Measurements from ENCODE around the gene RPL10.

DNA sequence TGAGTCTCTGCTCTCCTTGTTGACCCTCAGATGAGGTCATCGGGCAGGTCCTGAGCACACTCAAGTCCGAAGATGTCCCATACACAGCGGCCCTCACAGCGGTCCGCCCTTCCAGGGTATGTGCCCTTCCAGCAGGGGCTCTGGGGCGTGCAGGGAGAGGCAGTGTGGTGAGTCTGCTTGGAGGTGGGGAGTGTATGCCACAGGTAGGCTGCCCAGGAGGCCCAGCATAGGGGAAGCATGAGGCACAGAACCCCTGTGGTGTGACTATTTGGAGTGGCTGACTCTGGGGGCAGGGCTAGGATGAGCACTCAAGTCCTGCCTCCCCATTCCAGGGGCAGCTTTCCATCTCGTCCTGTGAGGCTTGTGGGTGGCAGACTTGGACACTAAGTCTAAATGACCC is 35.4 kb downstream of the RPL10 start:
- no peak for TF ChIP-seq GLIS3 (CRISPR knock-in tag; IDR thresholded peaks at IDR 0.05)
- no peak for TF ChIP-seq BACH2 (CRISPR knock-in tag; IDR thresholded peaks at IDR 0.05; ENCODE audit: borderline replicate concordance)
- TF ChIP-seq, protein P1, sequence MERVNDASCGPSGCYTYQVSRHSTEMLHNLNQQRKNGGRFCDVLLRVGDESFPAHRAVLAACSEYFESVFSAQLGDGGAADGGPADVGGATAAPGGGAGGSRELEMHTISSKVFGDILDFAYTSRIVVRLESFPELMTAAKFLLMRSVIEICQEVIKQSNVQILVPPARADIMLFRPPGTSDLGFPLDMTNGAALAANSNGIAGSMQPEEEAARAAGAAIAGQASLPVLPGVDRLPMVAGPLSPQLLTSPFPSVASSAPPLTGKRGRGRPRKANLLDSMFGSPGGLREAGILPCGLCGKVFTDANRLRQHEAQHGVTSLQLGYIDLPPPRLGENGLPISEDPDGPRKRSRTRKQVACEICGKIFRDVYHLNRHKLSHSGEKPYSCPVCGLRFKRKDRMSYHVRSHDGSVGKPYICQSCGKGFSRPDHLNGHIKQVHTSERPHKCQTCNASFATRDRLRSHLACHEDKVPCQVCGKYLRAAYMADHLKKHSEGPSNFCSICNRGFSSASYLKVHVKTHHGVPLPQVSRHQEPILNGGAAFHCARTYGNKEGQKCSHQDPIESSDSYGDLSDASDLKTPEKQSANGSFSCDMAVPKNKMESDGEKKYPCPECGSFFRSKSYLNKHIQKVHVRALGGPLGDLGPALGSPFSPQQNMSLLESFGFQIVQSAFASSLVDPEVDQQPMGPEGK (CRISPR knock-in tag; IDR thresholded peaks at IDR 0.05; ENCODE audit: borderline replicate concordance): no peak
- no peak for TF ChIP-seq SNAI2 (CRISPR knock-in tag; IDR thresholded peaks at IDR 0.05)
- no peak for TF ChIP-seq ZNF8 (CRISPR knock-in tag; IDR thresholded peaks at IDR 0.05)
- no peak for TF ChIP-seq ISL1 (CRISPR knock-in tag; IDR thresholded peaks at IDR 0.05)
- TF ChIP-seq ZFP30 (CRISPR knock-in tag; IDR thresholded peaks at IDR 0.05): no peak
- no peak for TF ChIP-seq ZNF70 (CRISPR knock-in tag; IDR thresholded peaks at IDR 0.05)
- TF ChIP-seq TOX (CRISPR knock-in tag; IDR thresholded peaks at IDR 0.05; ENCODE audit: borderline replicate concordance): no peak
- TF ChIP-seq, protein P2, sequence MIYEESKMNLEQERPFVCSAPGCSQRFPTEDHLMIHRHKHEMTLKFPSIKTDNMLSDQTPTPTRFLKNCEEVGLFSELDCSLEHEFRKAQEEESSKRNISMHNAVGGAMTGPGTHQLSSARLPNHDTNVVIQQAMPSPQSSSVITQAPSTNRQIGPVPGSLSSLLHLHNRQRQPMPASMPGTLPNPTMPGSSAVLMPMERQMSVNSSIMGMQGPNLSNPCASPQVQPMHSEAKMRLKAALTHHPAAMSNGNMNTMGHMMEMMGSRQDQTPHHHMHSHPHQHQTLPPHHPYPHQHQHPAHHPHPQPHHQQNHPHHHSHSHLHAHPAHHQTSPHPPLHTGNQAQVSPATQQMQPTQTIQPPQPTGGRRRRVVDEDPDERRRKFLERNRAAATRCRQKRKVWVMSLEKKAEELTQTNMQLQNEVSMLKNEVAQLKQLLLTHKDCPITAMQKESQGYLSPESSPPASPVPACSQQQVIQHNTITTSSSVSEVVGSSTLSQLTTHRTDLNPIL (CRISPR knock-in tag; IDR thresholded peaks at IDR 0.05; ENCODE audit: low read depth): no peak
- TF ChIP-seq TCF4 (CRISPR knock-in tag; IDR thresholded peaks at IDR 0.05; ENCODE audit: borderline replicate concordance): no peak

All from SK-N-SH treated with all-trans-retinoic acid at 6 μM for 48 hours (cell line).